ENCODE results near the gene BEND5. TPM values are rescaled to one million over a fixed set of nuclear protein-coding genes. Genes with fewer than 3 reads are reported as not detected.

BEND5 gene
- total RNA-seq, 1 experiment from 2014 or later, result not detected

GRCh38 chr1:48725341-48726046 is 51.2 kb downstream of the BEND5 start:
- POLR2A ChIA-PET, result no interaction called here
- intact Hi-C loops (cut with micrococcal nuclease; ENCODE audit: unreplicated experiment) (no loop called here), in situ Hi-C loops (cut with HindIII; ENCODE audit: low pct_unique_long_range_greater_than_20kb, low sequenced_read_pairs) (no loop called here)
- BruUV-seq (replicated peaks), result no TSS peak
- CTCF ChIA-PET, result no interaction called here
- H3K9me3 ChIP-seq (ENCODE audit: control insufficient read depth, insufficient read depth, low read depth, low read length), result no peaks in the 10 kb centered on the region
- no peak overlapping the region for H3K27ac ChIP-seq (ENCODE audit: low read length)
- ATAC-seq (no peak), DNase-seq (ENCODE audit: low read depth, low spot score) (no peak)
- H3K36me3 ChIP-seq (ENCODE audit: control insufficient read depth, insufficient read depth, low read length), result no peaks in the 10 kb centered on the region
- no peak overlapping the region for H3K4me3 ChIP-seq (ENCODE audit: low read depth in 2 of 2, low read length in 2 of 2)
- TF ChIP-seq REST (IDR thresholded peaks at IDR 0.05; ENCODE audit: insufficient read depth in 1 of 2, low read depth in 2 of 2, low read length in 1 of 2) (no peak), POLR2AphosphoS5 (IDR thresholded peaks at IDR 0.05; ENCODE audit: low read depth, low read length) (no peak), SIN3A (IDR thresholded peaks at IDR 0.05; ENCODE audit: borderline replicate concordance, insufficient read depth, low read depth, low read length) (no peak), TCF7L2 (IDR thresholded peaks at IDR 0.05; ENCODE audit: low read depth, low read length) (no peak)
- TF ChIP-seq, protein P1, sequence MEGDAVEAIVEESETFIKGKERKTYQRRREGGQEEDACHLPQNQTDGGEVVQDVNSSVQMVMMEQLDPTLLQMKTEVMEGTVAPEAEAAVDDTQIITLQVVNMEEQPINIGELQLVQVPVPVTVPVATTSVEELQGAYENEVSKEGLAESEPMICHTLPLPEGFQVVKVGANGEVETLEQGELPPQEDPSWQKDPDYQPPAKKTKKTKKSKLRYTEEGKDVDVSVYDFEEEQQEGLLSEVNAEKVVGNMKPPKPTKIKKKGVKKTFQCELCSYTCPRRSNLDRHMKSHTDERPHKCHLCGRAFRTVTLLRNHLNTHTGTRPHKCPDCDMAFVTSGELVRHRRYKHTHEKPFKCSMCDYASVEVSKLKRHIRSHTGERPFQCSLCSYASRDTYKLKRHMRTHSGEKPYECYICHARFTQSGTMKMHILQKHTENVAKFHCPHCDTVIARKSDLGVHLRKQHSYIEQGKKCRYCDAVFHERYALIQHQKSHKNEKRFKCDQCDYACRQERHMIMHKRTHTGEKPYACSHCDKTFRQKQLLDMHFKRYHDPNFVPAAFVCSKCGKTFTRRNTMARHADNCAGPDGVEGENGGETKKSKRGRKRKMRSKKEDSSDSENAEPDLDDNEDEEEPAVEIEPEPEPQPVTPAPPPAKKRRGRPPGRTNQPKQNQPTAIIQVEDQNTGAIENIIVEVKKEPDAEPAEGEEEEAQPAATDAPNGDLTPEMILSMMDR (IDR thresholded peaks at IDR 0.05), result no peak
- no peaks in the 10 kb centered on the region for H3K4me1 ChIP-seq (ENCODE audit: control insufficient read depth, insufficient read depth, low read length)
- peaks cover 4% of the 10 kb centered on the region; the same call in 1 of the 2 replicates for H3K27me3 ChIP-seq (ENCODE audit: control insufficient read depth, insufficient read depth, low read length)

DNA sequence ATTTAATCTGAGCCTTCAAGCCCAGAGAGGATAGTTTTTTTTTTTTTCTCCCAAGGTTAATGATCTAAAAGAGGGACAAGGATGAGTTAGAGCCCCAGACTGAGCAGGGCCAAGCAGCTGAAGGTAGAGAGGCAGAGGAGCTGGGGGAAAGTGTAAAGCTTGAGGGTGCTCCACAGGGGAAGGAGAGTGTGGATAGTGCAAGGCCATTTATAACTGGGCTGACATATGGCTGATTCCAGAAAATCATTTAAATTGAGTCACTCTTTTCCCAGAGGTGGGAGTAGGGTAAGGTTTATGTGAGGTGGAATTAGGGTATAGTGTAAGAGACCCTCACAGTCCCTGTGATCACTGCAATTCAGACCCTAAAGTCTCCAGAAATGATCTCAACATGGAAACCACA is 55.8 kb downstream of the BEND5 start:
- in situ Hi-C loops (cut with HindIII; ENCODE audit: low pct_unique_long_range_greater_than_20kb, low sequenced_read_pairs) (no loop called here), intact Hi-C loops (cut with micrococcal nuclease; ENCODE audit: unreplicated experiment) (no loop called here)
- no TSS peak for BruUV-seq (replicated peaks)
- no peaks in the 10 kb centered on the region for H3K4me1 ChIP-seq (ENCODE audit: control insufficient read depth, insufficient read depth, low read length)
- H3K36me3 ChIP-seq (ENCODE audit: control insufficient read depth, insufficient read depth, low read length), result no peaks in the 10 kb centered on the region
- no peak for DNase-seq (ENCODE audit: low read depth, low spot score)
- H3K27ac ChIP-seq (ENCODE audit: low read length), result no peak overlapping the region
- POLR2A ChIA-PET, result no interaction called here
- no peaks in the 10 kb centered on the region for H3K9me3 ChIP-seq (ENCODE audit: control insufficient read depth, insufficient read depth, low read depth, low read length)
- no peak for ATAC-seq
- CTCF ChIA-PET, result no interaction called here
- H3K4me3 ChIP-seq (ENCODE audit: low read depth in 2 of 2, low read length in 2 of 2), result no peak overlapping the region
- TF ChIP-seq SIN3A (IDR thresholded peaks at IDR 0.05; ENCODE audit: borderline replicate concordance, insufficient read depth, low read depth, low read length) (no peak), TCF7L2 (IDR thresholded peaks at IDR 0.05; ENCODE audit: low read depth, low read length) (no peak), POLR2AphosphoS5 (IDR thresholded peaks at IDR 0.05; ENCODE audit: low read depth, low read length) (no peak)
- TF ChIP-seq, protein P1 (IDR thresholded peaks at IDR 0.05), result no peak
- H3K27me3 ChIP-seq (ENCODE audit: control insufficient read depth, insufficient read depth, low read length), result 0 out of 2 replicates have a peak, but pooled peaks cover 2% of the 10 kb centered on the region
